Measurements from ENCODE around the gene AACS. TPM values are rescaled to one million over a fixed set of nuclear protein-coding genes. Genes with fewer than 3 reads are reported as not detected.

AACS gene
- total and polyA plus RNA-seq, 2 of the 13 experiments (the other 11 are each of a cell fraction or from before 2014, with no cell fraction given), result 23.3 to 28.8 TPM

- peak; percentile 54; the same call in 1 of the 2 replicates for TF ChIP-seq ZNF609 (CRISPR knock-in tag; IDR thresholded peaks at IDR 0.05; ENCODE audit: borderline replicate concordance)
- no peak for TF ChIP-seq ZNF446 (CRISPR knock-in tag; IDR thresholded peaks at IDR 0.05)
- TF ChIP-seq ZNF558 (CRISPR knock-in tag; IDR thresholded peaks at IDR 0.05; ENCODE audit: borderline replicate concordance), result no peak
- TF ChIP-seq ZNF704 (CRISPR knock-in tag; IDR thresholded peaks at IDR 0.05; ENCODE audit: borderline replicate concordance), result no peak
- 0 out of 2 replicates have a peak, but pooled peaks have one; percentile 36 for TF ChIP-seq ZNF546 (CRISPR knock-in tag; conservative IDR thresholded peaks at IDR 0.05)
- TF ChIP-seq ZNF616 (CRISPR knock-in tag; IDR thresholded peaks at IDR 0.05; ENCODE audit: low read depth), result no peak; the same call in 1 of the 2 replicates
- TF ChIP-seq EEA1 (CRISPR knock-in tag; IDR thresholded peaks at IDR 0.05; ENCODE audit: borderline replicate concordance), result no peak
- TF ChIP-seq ATF6 (CRISPR knock-in tag; conservative IDR thresholded peaks at IDR 0.05), result no peak
- no peak for TF ChIP-seq HMGXB3 (CRISPR knock-in tag; IDR thresholded peaks at IDR 0.05; ENCODE audit: borderline replicate concordance)
- TF ChIP-seq AKAP8 (CRISPR knock-in tag; IDR thresholded peaks at IDR 0.05), result no peak; the same call in 1 of the 2 replicates
- no peak for TF ChIP-seq ZFP36L1 (CRISPR knock-in tag; IDR thresholded peaks at IDR 0.05)
- no peak for TF ChIP-seq GTF2F1 (IDR thresholded peaks at IDR 0.05; ENCODE audit: low read length)
- TF ChIP-seq ZNF24 (IDR thresholded peaks at IDR 0.05), result no peak
- peak; percentile 39; the same call in 1 of the 2 replicates for TF ChIP-seq FOXO1 (CRISPR knock-in tag; IDR thresholded peaks at IDR 0.05)
- TF ChIP-seq MTA1 (CRISPR knock-in tag; IDR thresholded peaks at IDR 0.05; ENCODE audit: borderline replicate concordance), result peak; percentile 69
- 0 out of 2 replicates have a peak, but pooled peaks have one; percentile 15 for TF ChIP-seq ZNF644 (CRISPR knock-in tag; IDR thresholded peaks at IDR 0.05; ENCODE audit: low read depth)
Measured at GRCh38 chr12:125092872-125093680, 27.8 kb downstream of the AACS start (continued).
